NB4 (cell line): ENCODE measurements around the gene CACNA2D3.

Source experiments
- DNase-seq: peaks from one replicate; pipeline ENCODE4 v3.0.0; 2010; ENCODE audit warnings: low read depth
- H3K4me3 ChIP-seq: one replicate; pipeline ENCODE4 v1.5.1; 2011; ENCODE audit warnings: mild to moderate bottlenecking, low read depth, low read length, moderate library complexity
- MYC ChIP-seq: IDR thresholded peaks from 2 replicates; pipeline ENCODE4 v1.6.1; 2011; ENCODE audit warnings: low read depth, low read length
- POLR2A ChIP-seq: IDR thresholded peaks from 2 replicates; pipeline ENCODE4 v1.6.1; 2011; ENCODE audit warnings: mild to moderate bottlenecking; ENCODE audit not compliant: insufficient read length; ENCODE audit errors: extremely low read depth
- TF ChIP-seq, protein P1 (sequence below): IDR thresholded peaks from one replicate; pipeline ENCODE4 v1.5.1; 2012; ENCODE audit warnings: low read depth, low read length
- TF ChIP-seq, protein P2 (sequence below): IDR thresholded peaks from 2 replicates; pipeline ENCODE4 v1.6.1; 2011; ENCODE audit warnings: low read depth, low read length

Gene CACNA2D3

DNA sequence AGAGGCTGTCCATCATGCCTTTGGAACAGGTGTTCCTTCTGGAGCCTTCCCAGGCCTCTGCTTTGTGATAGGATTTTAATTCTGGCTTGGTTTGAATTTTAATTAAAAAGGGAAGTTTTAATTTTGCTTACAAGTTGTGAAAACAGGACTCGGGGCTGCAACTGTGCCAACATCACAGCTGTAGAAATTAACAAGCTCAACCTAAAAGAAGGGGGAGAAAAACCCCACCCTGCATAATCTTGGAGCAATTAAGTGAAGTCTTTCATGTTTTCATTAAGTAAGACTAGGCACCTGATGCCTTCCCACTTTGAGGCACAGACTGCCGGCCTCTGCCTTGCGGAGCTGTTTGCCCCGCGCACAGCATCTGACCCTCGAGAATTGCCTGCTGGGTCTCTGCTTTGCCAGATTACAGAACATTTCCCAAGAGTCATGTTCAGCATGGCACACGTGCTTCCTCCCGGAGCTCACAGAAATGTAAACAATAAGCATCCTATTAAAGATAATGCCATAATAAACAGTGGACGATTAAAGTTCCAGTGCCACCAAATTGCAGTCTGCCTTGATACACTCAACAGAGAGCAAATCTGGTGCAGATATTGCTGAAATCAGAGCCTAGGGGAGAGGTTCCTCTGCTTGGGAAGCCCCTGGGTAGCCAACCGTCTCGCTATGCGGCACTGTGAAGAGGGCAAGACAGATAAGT, 441.3 kb downstream of the CACNA2D3 start:
- TF ChIP-seq POLR2A (no peak), MYC (no peak)
- TF ChIP-seq, protein P1, sequence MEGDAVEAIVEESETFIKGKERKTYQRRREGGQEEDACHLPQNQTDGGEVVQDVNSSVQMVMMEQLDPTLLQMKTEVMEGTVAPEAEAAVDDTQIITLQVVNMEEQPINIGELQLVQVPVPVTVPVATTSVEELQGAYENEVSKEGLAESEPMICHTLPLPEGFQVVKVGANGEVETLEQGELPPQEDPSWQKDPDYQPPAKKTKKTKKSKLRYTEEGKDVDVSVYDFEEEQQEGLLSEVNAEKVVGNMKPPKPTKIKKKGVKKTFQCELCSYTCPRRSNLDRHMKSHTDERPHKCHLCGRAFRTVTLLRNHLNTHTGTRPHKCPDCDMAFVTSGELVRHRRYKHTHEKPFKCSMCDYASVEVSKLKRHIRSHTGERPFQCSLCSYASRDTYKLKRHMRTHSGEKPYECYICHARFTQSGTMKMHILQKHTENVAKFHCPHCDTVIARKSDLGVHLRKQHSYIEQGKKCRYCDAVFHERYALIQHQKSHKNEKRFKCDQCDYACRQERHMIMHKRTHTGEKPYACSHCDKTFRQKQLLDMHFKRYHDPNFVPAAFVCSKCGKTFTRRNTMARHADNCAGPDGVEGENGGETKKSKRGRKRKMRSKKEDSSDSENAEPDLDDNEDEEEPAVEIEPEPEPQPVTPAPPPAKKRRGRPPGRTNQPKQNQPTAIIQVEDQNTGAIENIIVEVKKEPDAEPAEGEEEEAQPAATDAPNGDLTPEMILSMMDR: no peak
- TF ChIP-seq, protein P2, sequence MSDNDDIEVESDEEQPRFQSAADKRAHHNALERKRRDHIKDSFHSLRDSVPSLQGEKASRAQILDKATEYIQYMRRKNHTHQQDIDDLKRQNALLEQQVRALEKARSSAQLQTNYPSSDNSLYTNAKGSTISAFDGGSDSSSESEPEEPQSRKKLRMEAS: no peak
- DNase-seq: no peak
- H3K4me3 ChIP-seq: no peak overlapping the region

GRCh38 chr3:54564374-54564925, 442.1 kb downstream of the CACNA2D3 start:
- H3K4me3 ChIP-seq: no peak overlapping the region
- TF ChIP-seq, protein P1: no peak
- TF ChIP-seq, protein P2: no peak
- TF ChIP-seq POLR2A: no peak
- no peak for TF ChIP-seq MYC
- no peak for DNase-seq

DNA sequence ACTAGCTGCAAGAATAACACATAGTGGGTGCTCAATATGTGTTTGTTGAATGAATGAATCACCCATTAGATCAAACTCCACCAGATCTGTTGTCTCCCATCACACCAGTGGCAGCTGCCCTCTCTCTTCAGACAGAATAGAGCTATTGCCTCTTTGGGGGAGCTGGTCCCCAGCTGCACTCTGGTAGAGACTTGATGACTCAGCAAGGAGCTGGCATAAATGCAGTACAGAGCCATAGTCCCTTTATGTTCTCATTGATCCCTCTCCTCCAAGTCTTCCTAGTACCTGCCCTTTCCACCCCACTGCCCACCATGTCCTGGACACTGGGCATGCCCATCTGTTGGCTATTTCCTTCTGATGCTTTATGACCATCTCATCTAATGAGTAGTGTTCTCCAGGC, 443.6 kb downstream of the CACNA2D3 start:
- no peak for DNase-seq
- TF ChIP-seq, protein P2: no peak
- no peak for TF ChIP-seq MYC
- H3K4me3 ChIP-seq: no peak overlapping the region

- no peak overlapping the region for H3K4me3 ChIP-seq
- no peak for DNase-seq
- TF ChIP-seq, protein P2: no peak
- TF ChIP-seq MYC (no peak), POLR2A (no peak)
- TF ChIP-seq, protein P1: no peak
Observed at GRCh38 chr3:54567949-54568348, 445.6 kb downstream of the CACNA2D3 start.

- DNase-seq: no peak
- H3K4me3 ChIP-seq: no peak overlapping the region
Observed at GRCh38 chr3:54570008-54570407, 447.7 kb downstream of the CACNA2D3 start.

More at GRCh38 chr3:54570008-54570407, 447.7 kb downstream of the CACNA2D3 start:
- TF ChIP-seq, protein P2: no peak
- TF ChIP-seq MYC (no peak), POLR2A (no peak)
- TF ChIP-seq, protein P1: no peak
